Urothelium cell line (cell line): ENCODE measurements around the gene CP.

ENCODE experiments used
- DNase-seq: peaks from one replicate; pipeline ENCODE4 v3.0.0; 2011; ENCODE audit warnings: low spot score, mixed read lengths
- FAIRE-seq: peaks from 2 replicates; lab custom pipeline; 2011; peaks lifted over from hg19 to GRCh38; lab: Jason Lieb, UNC

The CP gene

GRCh38 chr3:149186721-149187120 lies 34.9 kb downstream of the CP start:
- DNase-seq, result no peak
- no peak for FAIRE-seq

GRCh38 chr3:149186219-149186618 lies 35.4 kb downstream of the CP start:
- no peak for DNase-seq
- no peak for FAIRE-seq

- no peak for DNase-seq
- no peak for FAIRE-seq
Measured at GRCh38 chr3:149181182-149181581, 40.4 kb downstream of the CP start.

GRCh38 chr3:149180057-149180573 lies 41.5 kb downstream of the CP start:
- DNase-seq, result peak; percentile 77
- FAIRE-seq, result no peak

GRCh38 chr3:149179220-149179619 lies 42.4 kb downstream of the CP start:
- no peak for DNase-seq
- FAIRE-seq, result no peak

GRCh38 chr3:149177122-149177521 lies 44.5 kb downstream of the CP start:
- DNase-seq (no peak), FAIRE-seq (no peak)

GRCh38 chr3:149174901-149175300 lies 46.7 kb downstream of the CP start:
- FAIRE-seq, result no peak

GRCh38 chr3:149170672-149171071 lies 51.0 kb downstream of the CP start:
- DNase-seq, result no peak

More at GRCh38 chr3:149174901-149175300, 46.7 kb downstream of the CP start:
- DNase-seq, result no peak

GRCh38 chr3:149167898-149168297 lies 53.7 kb downstream of the CP start:
- no peak for DNase-seq
- no peak for FAIRE-seq

More at GRCh38 chr3:149170672-149171071, 51.0 kb downstream of the CP start:
- FAIRE-seq, result no peak

- FAIRE-seq, result no peak
- DNase-seq, result no peak
Measured at GRCh38 chr3:149163066-149163465, 58.6 kb downstream of the CP start.

GRCh38 chr3:149162007-149162406 lies 59.6 kb downstream of the CP start:
- FAIRE-seq, result no peak
- no peak for DNase-seq

- DNase-seq (no peak), FAIRE-seq (no peak)
Measured at GRCh38 chr3:149160754-149161300, 60.8 kb downstream of the CP start.

- FAIRE-seq (no peak), DNase-seq (no peak)
Measured at GRCh38 chr3:149153402-149153801, 68.2 kb downstream of the CP start.

GRCh38 chr3:149152420-149152819 lies 69.2 kb downstream of the CP start:
- no peak for FAIRE-seq
- DNase-seq, result no peak

- DNase-seq, result no peak
Measured at GRCh38 chr3:149151843-149152242, 69.8 kb downstream of the CP start.

GRCh38 chr3:149150436-149150835 lies 71.2 kb downstream of the CP start:
- DNase-seq (no peak), FAIRE-seq (no peak)

More at GRCh38 chr3:149151843-149152242, 69.8 kb downstream of the CP start:
- FAIRE-seq, result no peak

- DNase-seq (no peak), FAIRE-seq (no peak)
Measured at GRCh38 chr3:149145974-149146373, 75.7 kb downstream of the CP start.

GRCh38 chr3:149145356-149145755 lies 76.3 kb downstream of the CP start:
- no peak for FAIRE-seq
- DNase-seq, result no peak

GRCh38 chr3:149142682-149143081 lies 78.9 kb downstream of the CP start:
- DNase-seq, result no peak
- no peak for FAIRE-seq

- FAIRE-seq (no peak), DNase-seq (no peak)
Measured at GRCh38 chr3:149134575-149134974, 87.1 kb downstream of the CP start.

GRCh38 chr3:149131589-149131988 lies 90.0 kb downstream of the CP start:
- no peak for DNase-seq
- no peak for FAIRE-seq

GRCh38 chr3:149129326-149130205 lies 92.1 kb downstream of the CP start, which contains the start of gene HPS3:
HPS3 (plus strand) TSS chr3:149129638; CDS start chr3:149129724, 86 bp downstream.
- no peak for FAIRE-seq
- DNase-seq, result peak; percentile 92
